Gastroesophageal sphincter (tissue), 4 donors: ENCODE measurements around the gene TENM3. TPM values are rescaled to one million over a fixed set of nuclear protein-coding genes. Genes with fewer than 3 reads are reported as not detected.

ENCODE experiments used
- ATAC-seq: fragments of 150-250 bp; one replicate; pipeline ENCODE4 v1.9.1; 2016; ENCODE audit warnings: mild to moderate bottlenecking, moderate library complexity
- H3K27ac ChIP-seq, 4 donors: fragments of 200-600 bp; sonication (generic) in 3 of 4; 1 replicate in 3 of 4; 2 replicates in 1 of 4; pipeline ENCODE4 v1.5.1; 2016 to 2019
- H3K27me3 ChIP-seq: fragments of 200-600 bp; sonication (generic); one replicate; pipeline ENCODE4 v1.5.1; 2019
- H3K36me3 ChIP-seq, 2 donors: fragments of 200-600 bp; sonication (generic); one replicate each; pipeline ENCODE4 v1.5.1; 2019; ENCODE audit warnings: control low read depth in 1 of 2
- H3K4me1 ChIP-seq, 3 donors: fragments of 200-600 bp; sonication (generic); 1 replicate in 2 of 3; 2 replicates in 1 of 3; pipeline ENCODE4 v1.5.1; 2016 to 2019; ENCODE audit warnings: control low read depth in 2 of 3
- H3K4me3 ChIP-seq, 2 donors: fragments of 200-600 bp; sonication (generic); one replicate each; pipeline ENCODE4 v1.5.1; 2019; ENCODE audit warnings: mild to moderate bottlenecking in 1 of 2, moderate library complexity in 1 of 2
- H3K9me3 ChIP-seq, 3 donors: fragments of 200-600 bp; sonication (generic); one replicate each; pipeline ENCODE4 v1.5.1; 2017 to 2019; ENCODE audit warnings: control low read depth in 2 of 3
- CTCF ChIP-seq, 4 experiments: fragments of 200-600 bp in 2 of 4; fragments of 450-650 bp in 2 of 4; sonication (generic) in 1 of 4; IDR thresholded peaks; one replicate each; pipeline ENCODE4 v1.5.1; 2017 to 2019; ENCODE audit warnings: antibody characterized with exemption in 4 of 4, mild to moderate bottlenecking in 2 of 4, moderate library complexity in 2 of 4
- EP300 ChIP-seq: sonication (generic); formaldehyde crosslinking; IDR thresholded peaks from one replicate; pipeline ENCODE4 v1.6.1; 2017; ENCODE audit warnings: antibody characterized with exemption, mild to moderate bottlenecking
- POLR2A ChIP-seq, 2 donors: fragments of 450-650 bp; IDR thresholded peaks; one replicate each; pipeline ENCODE4 v1.6.1; 2017; ENCODE audit warnings: antibody characterized with exemption in 2 of 2, mild to moderate bottlenecking in 2 of 2, moderate library complexity in 1 of 2
- POLR2AphosphoS5 ChIP-seq: sonication (generic); formaldehyde crosslinking; IDR thresholded peaks from one replicate; pipeline ENCODE4 v1.6.1; 2017; ENCODE audit warnings: antibody characterized with exemption
- whole genome bisulfite sequencing, 2 donors: methylation state at CpG; one replicate each; pipeline ENCODE4 v1.1.5; 2018; ENCODE audit warnings: low coverage in 1 of 2; 5-methylcytosine and 5-hydroxymethylcytosine counted together
- total RNA-seq, 4 donors: library from RNA; depleted of rRNA; stranded (reverse); fragments of >200 nt; gene quantifications; one replicate each; pipeline ENCODE4 v1.1.0, GENCODE V29; 2016

Gene TENM3
- total RNA-seq, 4 donors from 2014 or later: 8.2 to 39.9 (median 15.8) TPM

- H3K4me1 ChIP-seq: no peaks in the 10 kb centered on the region
- no peaks in the 10 kb centered on the region for H3K36me3 ChIP-seq
- no peak overlapping the region for H3K4me3 ChIP-seq
- ATAC-seq: no peak
- TF ChIP-seq EP300 (no peak), CTCF (IDR thresholded peaks at IDR 0.05) (no peak), POLR2AphosphoS5 (no peak), POLR2A (IDR thresholded peaks at IDR 0.05) (no peak)
- no peak overlapping the region for H3K27ac ChIP-seq
- 49 to 72% methylated on average over 21 to 27 of the region's 27 CpGs for WGBS, 2 donors
- H3K27me3 ChIP-seq: no peaks in the 10 kb centered on the region
- no peaks in the 10 kb centered on the region for H3K9me3 ChIP-seq
These were observed 3.4 kb downstream of the TENM3 start for GRCh38 chr4:182246401-182247205.

GRCh38 chr4:182248295-182248694 is 5.1 kb downstream of the TENM3 start:
- no peak for ATAC-seq
- H3K4me1 ChIP-seq: no peaks in the 10 kb centered on the region
- TF ChIP-seq EP300 (no peak), CTCF (IDR thresholded peaks at IDR 0.05) (no peak), POLR2A (IDR thresholded peaks at IDR 0.05) (no peak), POLR2AphosphoS5 (no peak)
- no peaks in the 10 kb centered on the region for H3K36me3 ChIP-seq
- no peak overlapping the region for H3K27ac ChIP-seq
- no peaks in the 10 kb centered on the region for H3K9me3 ChIP-seq
- no peaks in the 10 kb centered on the region for H3K27me3 ChIP-seq
- WGBS, 2 donors: 70 to 83% methylated on average over 3 of the region's 3 CpGs
- no peak overlapping the region for H3K4me3 ChIP-seq

- TF ChIP-seq POLR2AphosphoS5: no peak
- no peak for TF ChIP-seq EP300
- no peak for TF ChIP-seq POLR2A (IDR thresholded peaks at IDR 0.05)
- no peak for TF ChIP-seq CTCF (IDR thresholded peaks at IDR 0.05)
- H3K36me3 ChIP-seq: no peaks in the 10 kb centered on the region
- WGBS, 2 donors: 84 to 94% methylated on average over 5 to 6 of the region's 6 CpGs
- no peaks in the 10 kb centered on the region for H3K9me3 ChIP-seq
- no peaks in the 10 kb centered on the region for H3K27me3 ChIP-seq
- ATAC-seq: no peak
- H3K4me3 ChIP-seq: no peak overlapping the region
- H3K4me1 ChIP-seq: no peaks in the 10 kb centered on the region
- no peak overlapping the region for H3K27ac ChIP-seq
These were observed 7.2 kb downstream of the TENM3 start for GRCh38 chr4:182250446-182250845.

GRCh38 chr4:182251116-182251515 is 7.9 kb downstream of the TENM3 start:
- Histone ChIP-seq H3K4me3 (no peak overlapping the region), H3K36me3 (no peaks in the 10 kb centered on the region), H3K27ac (no peak overlapping the region), H3K27me3 (no peaks in the 10 kb centered on the region), H3K9me3 (no peaks in the 10 kb centered on the region), H3K4me1 (no peaks in the 10 kb centered on the region)
- ATAC-seq: no peak
- 67 to 98% methylated on average over 3 to 8 of the region's 8 CpGs for WGBS, 2 donors
- TF ChIP-seq POLR2A (IDR thresholded peaks at IDR 0.05) (no peak), CTCF (IDR thresholded peaks at IDR 0.05) (no peak), EP300 (no peak), POLR2AphosphoS5 (no peak)

GRCh38 chr4:182252220-182252619 is 9.0 kb downstream of the TENM3 start:
- H3K4me1 ChIP-seq: no peaks in the 10 kb centered on the region
- H3K36me3 ChIP-seq: no peaks in the 10 kb centered on the region
- no peak overlapping the region for H3K4me3 ChIP-seq
- H3K27me3 ChIP-seq: peaks cover 3% of the 10 kb centered on the region
- no peaks in the 10 kb centered on the region for H3K9me3 ChIP-seq
- WGBS, 2 donors: 80 to 97% methylated on average over 4 of the region's 4 CpGs
- no peak for ATAC-seq
- TF ChIP-seq POLR2A (IDR thresholded peaks at IDR 0.05) (no peak), EP300 (no peak), POLR2AphosphoS5 (no peak), CTCF (IDR thresholded peaks at IDR 0.05) (no peak)
- H3K27ac ChIP-seq: no peak overlapping the region
